OCI-M1 (cell line): ENCODE results near the gene FARP1.
A peak's percentile ranks its signal among the peaks of the same experiment; 100 is the strongest.

Source experiments
- DNase-seq: peaks from one replicate; lab custom pipeline; 2025; lab: John Stamatoyannopoulos, UW

FARP1 gene

GRCh38 chr13:98133946-98134345 lies 8.9 kb upstream of the FARP1 start:
- DNase-seq = peak; percentile 94

- DNase-seq = no peak
Observed at GRCh38 chr13:98134901-98135300, 8.0 kb upstream of the FARP1 start.

GRCh38 chr13:98141091-98141490 lies 1.8 kb upstream of the FARP1 start:
- no peak for DNase-seq

GRCh38 chr13:98141509-98142379 lies 1.1 kb upstream of the FARP1 start:
- DNase-seq = no peak

- no peak for DNase-seq
Observed at GRCh38 chr13:98143157-98143553, 261 bp downstream of the FARP1 start.

GRCh38 chr13:98143601-98144026 lies 720 bp downstream of the FARP1 start:
- no peak for DNase-seq

- DNase-seq = peak; percentile 34
Observed at GRCh38 chr13:98144027-98144741, 1.3 kb downstream of the FARP1 start.

- DNase-seq = no peak
Observed at GRCh38 chr13:98144801-98145350, 2.0 kb downstream of the FARP1 start.

- no peak for DNase-seq
Observed at GRCh38 chr13:98147521-98147920, 4.6 kb downstream of the FARP1 start.

GRCh38 chr13:98150832-98151479 lies 8.1 kb downstream of the FARP1 start:
- no peak for DNase-seq

GRCh38 chr13:98155475-98156109 lies 12.7 kb downstream of the FARP1 start:
- DNase-seq = no peak

GRCh38 chr13:98156259-98156658 lies 13.4 kb downstream of the FARP1 start:
- DNase-seq = no peak

- no peak for DNase-seq
Observed at GRCh38 chr13:98157188-98157587, 14.3 kb downstream of the FARP1 start.

- no peak for DNase-seq
Observed at GRCh38 chr13:98157609-98158008, 14.7 kb downstream of the FARP1 start.

GRCh38 chr13:98158172-98158899 lies 15.4 kb downstream of the FARP1 start:
- no peak for DNase-seq

- DNase-seq = no peak
Observed at GRCh38 chr13:98162935-98163334, 20.0 kb downstream of the FARP1 start.

GRCh38 chr13:98169331-98169730 lies 26.4 kb downstream of the FARP1 start:
- no peak for DNase-seq

GRCh38 chr13:98171900-98172589 lies 29.2 kb downstream of the FARP1 start:
- DNase-seq = peak; percentile 29

- DNase-seq = peak; percentile 14
Observed at GRCh38 chr13:98172590-98173422, 29.9 kb downstream of the FARP1 start.
